H9 (cell line): ENCODE results near the gene AGT. TPM values are rescaled to one million over a fixed set of nuclear protein-coding genes. Genes with fewer than 3 reads are reported as not detected.

ENCODE experiments used
- DNase-seq: peaks from one replicate; pipeline ENCODE4 v3.0.0-alpha.2; 2017
- H2AFZ ChIP-seq: one replicate; pipeline ENCODE4 v1.6.1; 2013; ENCODE audit warnings: mild to moderate bottlenecking, low read length, control low read depth, moderate library complexity
- H2AK5ac ChIP-seq: 2 replicates; pipeline ENCODE4 v1.6.1; 2013; ENCODE audit warnings: low read length, control low read depth, mixed read lengths; ENCODE audit not compliant: insufficient read length
- H2BK120ac ChIP-seq: one replicate; pipeline ENCODE4 v1.6.1; 2013; ENCODE audit warnings: low read depth, mild to moderate bottlenecking, low read length, control low read depth, inconsistent platforms; ENCODE audit not compliant: poor library complexity, severe bottlenecking
- H2BK12ac ChIP-seq: 2 replicates; pipeline ENCODE4 v1.6.1; 2013; ENCODE audit warnings: low read length, control low read depth, mixed read lengths, low read depth; ENCODE audit not compliant: insufficient read length
- H2BK15ac ChIP-seq: 2 replicates; pipeline ENCODE4 v1.6.1; 2013; ENCODE audit warnings: low read depth, low read length, control low read depth
- H2BK20ac ChIP-seq: one replicate; pipeline ENCODE4 v1.6.1; 2013; ENCODE audit warnings: low read depth, mild to moderate bottlenecking, low read length, control low read depth, inconsistent platforms; ENCODE audit not compliant: poor library complexity, severe bottlenecking
- H2BK5ac ChIP-seq: 2 replicates; pipeline ENCODE4 v1.6.1; 2013; ENCODE audit warnings: low read length, control low read depth, mixed read lengths; ENCODE audit not compliant: insufficient read length
- H3K14ac ChIP-seq: 2 replicates; pipeline ENCODE4 v1.6.1; 2013; ENCODE audit warnings: low read length, control low read depth; ENCODE audit not compliant: insufficient read depth
- H3K18ac ChIP-seq: 2 replicates; pipeline ENCODE4 v1.6.1; 2013; ENCODE audit warnings: low read depth, mild to moderate bottlenecking, mixed read lengths, low read length, control low read depth; ENCODE audit not compliant: insufficient read length
- H3K23ac ChIP-seq: 2 replicates; pipeline ENCODE4 v1.6.1; 2013; ENCODE audit warnings: low read length, control low read depth, mixed read lengths, low read depth; ENCODE audit not compliant: insufficient read length
- H3K23me2 ChIP-seq: 2 replicates; pipeline ENCODE4 v1.6.1; 2013; ENCODE audit warnings: low read depth, mild to moderate bottlenecking, mixed read lengths, low read length, control low read depth; ENCODE audit not compliant: insufficient read length, poor library complexity, severe bottlenecking
- H3K27ac ChIP-seq: 2 replicates; pipeline ENCODE4 v1.5.1; 2013; ENCODE audit warnings: low read length, control low read depth, mixed read lengths, low read depth; ENCODE audit not compliant: insufficient read length
- H3K27me3 ChIP-seq: 2 replicates; pipeline ENCODE4 v1.6.1; 2013; ENCODE audit warnings: low read length, control low read depth, inconsistent platforms; ENCODE audit not compliant: insufficient read depth
- H3K4ac ChIP-seq: 2 replicates; pipeline ENCODE4 v1.6.1; 2013; ENCODE audit warnings: low read depth, mild to moderate bottlenecking, control low read depth, inconsistent platforms, low read length, moderate library complexity
- H3K4me1 ChIP-seq: 2 replicates; pipeline ENCODE4 v1.6.1; 2013; ENCODE audit warnings: low read length, control low read depth, inconsistent platforms; ENCODE audit not compliant: insufficient read depth
- H3K4me2 ChIP-seq: 2 replicates; pipeline ENCODE4 v1.6.1; 2013; ENCODE audit warnings: low read length, control low read depth, mixed read lengths; ENCODE audit not compliant: insufficient read length, insufficient read depth
- H3K56ac ChIP-seq: 2 replicates; pipeline ENCODE4 v1.6.1; 2013; ENCODE audit warnings: low read depth, mild to moderate bottlenecking, mixed read lengths, low read length, control low read depth; ENCODE audit not compliant: insufficient read length
- H3K79me1 ChIP-seq: 2 replicates; pipeline ENCODE4 v1.6.1; 2013; ENCODE audit warnings: low read depth, mild to moderate bottlenecking, moderate library complexity, low read length, control low read depth, inconsistent platforms; ENCODE audit not compliant: insufficient read depth, poor library complexity, severe bottlenecking
- H3K79me2 ChIP-seq: 2 replicates; pipeline ENCODE4 v1.6.1; 2013; ENCODE audit warnings: low read length, control low read depth, inconsistent platforms; ENCODE audit not compliant: insufficient read depth
- H3K9ac ChIP-seq: 2 replicates; pipeline ENCODE4 v1.6.1; 2013; ENCODE audit warnings: low read length, control low read depth, mixed read lengths; ENCODE audit not compliant: insufficient read length; ENCODE audit errors: extremely low read depth
- H3K9me3 ChIP-seq: one replicate; pipeline ENCODE4 v1.6.1; 2013; ENCODE audit warnings: low read depth, low read length, inconsistent platforms; ENCODE audit not compliant: control insufficient read depth
- H3T11ph ChIP-seq: one replicate; pipeline ENCODE4 v1.6.1; 2013; ENCODE audit warnings: mild to moderate bottlenecking, low read length, control low read depth, inconsistent platforms
- H4K20me1 ChIP-seq: one replicate; pipeline ENCODE4 v1.6.1; 2013; ENCODE audit not compliant: control insufficient read depth, insufficient read length, insufficient read depth
- H4K5ac ChIP-seq: 2 replicates; pipeline ENCODE4 v1.6.1; 2013; ENCODE audit warnings: low read depth, mild to moderate bottlenecking, mixed read lengths, low read length, control low read depth; ENCODE audit not compliant: insufficient read length
- H4K8ac ChIP-seq: replicated peaks from 2 replicates; pipeline ENCODE4 v1.6.1; 2013; ENCODE audit warnings: low read length, control low read depth, mixed read lengths, low read depth; ENCODE audit not compliant: insufficient read length
- H4K91ac ChIP-seq: 2 replicates; pipeline ENCODE4 v1.6.1; 2013; ENCODE audit warnings: low read depth, mild to moderate bottlenecking, moderate library complexity, mixed read lengths, low read length, control low read depth; ENCODE audit not compliant: insufficient read length
- H3K27ac Mint-ChIP-seq, 3 experiments: 2 replicates in 2 of 3; 3 replicates in 1 of 3; pipeline ENCODE4 v1.8.0; 2020 to 2021; ENCODE audit warnings: mixed read lengths in 3 of 3, mild to moderate bottlenecking in 1 of 3, moderate library complexity in 1 of 3
- H3K27me3 Mint-ChIP-seq: 2 replicates; pipeline ENCODE4 v1.8.0; 2021; ENCODE audit warnings: low read depth, mild to moderate bottlenecking, moderate library complexity, mixed read lengths
- H3K36me3 Mint-ChIP-seq, 3 experiments: 2 replicates in 2 of 3; 3 replicates in 1 of 3; pipeline ENCODE4 v1.8.0; 2020 to 2021; ENCODE audit warnings: low read depth in 3 of 3, mixed read lengths in 3 of 3; ENCODE audit not compliant: insufficient read depth in 1 of 3
- H3K4me1 Mint-ChIP-seq, 2 experiments: 2 replicates each; pipeline ENCODE4 v1.8.0; 2020; ENCODE audit warnings: mixed read lengths in 2 of 2
- H3K4me3 Mint-ChIP-seq, 2 experiments: 2 replicates in 1 of 2; 3 replicates in 1 of 2; pipeline ENCODE4 v1.8.0; 2020 to 2021; ENCODE audit warnings: mild to moderate bottlenecking in 2 of 2, mixed read lengths in 2 of 2, moderate library complexity in 1 of 2
- H3K9me3 Mint-ChIP-seq, 2 experiments: 2 replicates in 1 of 2; 3 replicates in 1 of 2; pipeline ENCODE4 v1.8.0; 2020; ENCODE audit warnings: mild to moderate bottlenecking in 2 of 2, mixed read lengths in 2 of 2, moderate library complexity in 1 of 2
- CTCF ChIP-seq: fragments of 200-600 bp; sonication (generic); conservative IDR thresholded peaks from 3 replicates; pipeline ENCODE4 v1.8.0; 2021; ENCODE audit warnings: antibody characterized with exemption, mild to moderate bottlenecking
- WGBS: extraction: QIAGEN DNeasy Blood & Tissue Kit; methylation state at CpG from one replicate; pipeline ENCODE4 v1.1.7; 2013; ENCODE audit warnings: missing lambda C conversion rate, low lambda C conversion rate, mixed read lengths; ENCODE audit not compliant: insufficient read length; ENCODE audit errors: extremely low coverage; 5-methylcytosine and 5-hydroxymethylcytosine counted together
- total RNA-seq: library from RNA; stranded (reverse); gene quantifications from 2 replicates; pipeline ENCODE4 v1.2.1, GENCODE V29; 2021

The AGT gene
- total RNA-seq, 1 experiment from 2014 or later: not detected

DNA sequence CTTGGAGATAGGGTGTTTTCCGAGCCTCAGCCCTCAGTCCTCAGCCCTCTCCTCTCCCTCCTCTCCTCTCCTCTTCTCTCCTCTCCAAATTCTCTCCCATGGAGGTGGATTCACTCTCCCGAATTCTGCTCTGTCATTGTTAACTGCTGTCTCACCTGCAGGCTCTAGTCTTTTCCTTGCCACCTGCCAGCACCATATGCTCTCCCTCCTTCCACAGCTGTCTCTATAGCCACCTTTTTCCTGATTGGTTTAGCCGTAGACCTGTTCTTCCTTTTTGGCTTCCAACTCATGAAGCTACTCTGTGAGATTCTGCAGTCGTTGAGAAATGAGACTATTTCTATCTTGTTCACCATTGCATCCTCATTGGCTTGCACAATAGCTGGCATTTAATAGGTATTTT, 51.9 kb downstream of the AGT start:
- Histone ChIP-seq H3K23ac (no peak overlapping the region), H2BK120ac (no peak overlapping the region), H3K4me2 (no peak overlapping the region), H3K9ac (no peak overlapping the region), H3K18ac (no peak overlapping the region), H4K5ac (no peak overlapping the region), H3K56ac (no peak overlapping the region), H3K27ac (no peak overlapping the region), H3K79me1 (no peaks in the 10 kb centered on the region), H3K27me3 (no peaks in the 10 kb centered on the region), H3K4me1 (no peaks in the 10 kb centered on the region), H4K20me1 (no peaks in the 10 kb centered on the region), H3K23me2 (no peaks in the 10 kb centered on the region), H3K4ac (no peak overlapping the region), H2AFZ (no peak overlapping the region), H2AK5ac (no peak overlapping the region), H2BK5ac (no peak overlapping the region), H3K14ac (no peak overlapping the region), H2BK12ac (no peak overlapping the region), H3T11ph (no peak overlapping the region), H4K8ac (no peak overlapping the region), H3K9me3 (no peaks in the 10 kb centered on the region), H3K79me2 (no peaks in the 10 kb centered on the region; the same call in 1 of the 2 replicates), H4K91ac (no peak overlapping the region), H2BK20ac (no peak overlapping the region), H2BK15ac (no peak overlapping the region)
- Mint-ChIP-seq H3K36me3 (peaks cover 6 to 48% (median 47%) of the 10 kb centered on the region in 3 experiments; a peak in 6 of 7 replicates), H3K9me3 (no peaks in the 10 kb centered on the region), H3K4me1 (peaks cover 8 to 10% of the 10 kb centered on the region in 2 experiments), H3K27ac (no peak overlapping the region), H3K27me3 (no peaks in the 10 kb centered on the region), H3K4me3 (no peak overlapping the region)
- no peak for DNase-seq
- WGBS: no CpG with 5 or more reads among the region's 4 CpGs
- TF ChIP-seq CTCF: no peak
